Cardiac fibroblast (primary cell): ENCODE measurements around the gene EML6.

Experiments used
- DNase-seq, 2 donors: peaks; one replicate each; pipeline versions ENCODE4 v3.0.0 to v3.0.0-alpha.2; 2010; ENCODE audit warnings: low read depth in 2 of 2
- H3K4me3 ChIP-seq, 2 donors: replicated peaks in 1 of 2; 1 replicate in 1 of 2; 2 replicates in 1 of 2; pipeline ENCODE4 v1.5.1; 2011; ENCODE audit warnings: low read depth in 2 of 2, low read length in 2 of 2, mild to moderate bottlenecking in 2 of 2, moderate library complexity in 1 of 2
- CTCF ChIP-seq: IDR thresholded peaks from one replicate; pipeline ENCODE4 v1.5.1; 2011; ENCODE audit warnings: low read depth, mild to moderate bottlenecking, low read length, inconsistent platforms

EML6 gene

GRCh38 chr2:54939446-54940118, 216.1 kb downstream of the EML6 start:
- H3K4me3 ChIP-seq = no peak overlapping the region
- no peak for TF ChIP-seq CTCF
- no peak for DNase-seq

GRCh38 chr2:54940723-54941122, 217.3 kb downstream of the EML6 start:
- H3K4me3 ChIP-seq = no peak overlapping the region
- no peak for DNase-seq
- no peak for TF ChIP-seq CTCF

- DNase-seq = no peak
- TF ChIP-seq CTCF = no peak
- no peak overlapping the region for H3K4me3 ChIP-seq
Measured at GRCh38 chr2:54941248-54941984, 218.0 kb downstream of the EML6 start.

GRCh38 chr2:54942373-54942772, 218.9 kb downstream of the EML6 start:
- no peak for TF ChIP-seq CTCF
- no peak overlapping the region for H3K4me3 ChIP-seq
- DNase-seq = no peak

- no peak for TF ChIP-seq CTCF
- H3K4me3 ChIP-seq = no peak overlapping the region
- DNase-seq = no peak
Measured at GRCh38 chr2:54944724-54945326, 221.4 kb downstream of the EML6 start.

GRCh38 chr2:54945391-54946219, 222.1 kb downstream of the EML6 start:
- TF ChIP-seq CTCF = no peak
- DNase-seq = peak; percentile 51 to 86
- H3K4me3 ChIP-seq = no peak overlapping the region
